GM23338 (cell line): ENCODE measurements around the gene ZPLD1. TPM values are rescaled to one million over a fixed set of nuclear protein-coding genes. Genes with fewer than 3 reads are reported as not detected.

Experiments
- ATAC-seq: fragments of 200-7000 bp; cut with Tn5 transposase; 3 replicates; pipeline ENCODE4 v1.9.1; 2020
- DNase-seq: peaks from one replicate; pipeline ENCODE4 v3.0.0-alpha.2; 2015; ENCODE audit warnings: low spot score
- H2AFZ ChIP-seq: fragments of 200-600 bp; sonication (generic); 2 replicates; pipeline ENCODE4 v1.8.0; 2016; ENCODE audit warnings: antibody characterized with exemption, mild to moderate bottlenecking, moderate library complexity
- H3F3A ChIP-seq: fragments of 200-600 bp; sonication (generic); replicated peaks from 2 replicates; pipeline ENCODE4 v1.8.0; 2017; ENCODE audit warnings: antibody characterized with exemption, mixed run types, low read depth
- H3K27ac ChIP-seq: fragments of 200-600 bp; sonication (generic); 2 replicates; pipeline ENCODE4 v1.6.1; 2016; ENCODE audit warnings: low read depth
- H3K27me3 ChIP-seq: fragments of 200-600 bp; sonication (generic); 2 replicates; pipeline ENCODE4 v1.8.0; 2016; ENCODE audit warnings: mild to moderate bottlenecking, mixed run types, moderate library complexity; ENCODE audit not compliant: insufficient read depth
- H3K36me3 ChIP-seq: fragments of 200-600 bp; sonication (generic); 2 replicates; pipeline ENCODE4 v1.8.0; 2016; ENCODE audit warnings: mild to moderate bottlenecking; ENCODE audit not compliant: insufficient read depth
- H3K4me1 ChIP-seq: fragments of 200-600 bp; sonication (generic); 2 replicates; pipeline ENCODE4 v1.8.0; 2016; ENCODE audit warnings: mild to moderate bottlenecking, moderate library complexity; ENCODE audit not compliant: insufficient read depth
- H3K4me2 ChIP-seq: fragments of 200-600 bp; sonication (generic); 2 replicates; pipeline ENCODE4 v1.7.1; 2017; ENCODE audit warnings: mixed run types
- H3K4me3 ChIP-seq: fragments of 200-600 bp; sonication (generic); 2 replicates; pipeline ENCODE4 v1.6.1; 2016; ENCODE audit warnings: mixed run types
- H3K79me2 ChIP-seq: fragments of 200-600 bp; sonication (generic); replicated peaks from 2 replicates; pipeline ENCODE4 v1.8.0; 2017; ENCODE audit warnings: mild to moderate bottlenecking; ENCODE audit not compliant: insufficient read depth
- H3K9me2 ChIP-seq: fragments of 200-600 bp; sonication (generic); 2 replicates; pipeline ENCODE4 v1.8.0; 2017; ENCODE audit not compliant: insufficient read depth
- H4K20me1 ChIP-seq: fragments of 200-600 bp; sonication (generic); replicated peaks from 2 replicates; pipeline ENCODE4 v1.8.0; 2017; ENCODE audit warnings: mild to moderate bottlenecking; ENCODE audit not compliant: insufficient read depth
- H3K27ac Mint-ChIP-seq: 2 replicates; pipeline ENCODE4 v1.8.0; 2020; ENCODE audit warnings: inconsistent platforms, mild to moderate bottlenecking, moderate library complexity, mixed read lengths
- H3K27me3 Mint-ChIP-seq: 3 replicates; pipeline ENCODE4 v1.8.0; 2022; ENCODE audit warnings: low read depth, mild to moderate bottlenecking, moderate library complexity, mixed read lengths, inconsistent platforms; ENCODE audit not compliant: insufficient read depth, poor library complexity
- H3K36me3 Mint-ChIP-seq: 3 replicates; pipeline ENCODE4 v1.8.0; 2021; ENCODE audit warnings: low read depth, mild to moderate bottlenecking, inconsistent platforms, moderate library complexity, mixed read lengths
- H3K4me1 Mint-ChIP-seq: 3 replicates; pipeline ENCODE4 v1.8.0; 2020; ENCODE audit warnings: mild to moderate bottlenecking, inconsistent platforms, mixed read lengths
- H3K4me3 Mint-ChIP-seq: 3 replicates; pipeline ENCODE4 v1.8.0; 2021; ENCODE audit warnings: moderate library complexity, mild to moderate bottlenecking, inconsistent platforms, mixed read lengths
- H3K9me3 Mint-ChIP-seq: 3 replicates; pipeline ENCODE4 v1.8.0; 2020; ENCODE audit warnings: moderate library complexity, mild to moderate bottlenecking, inconsistent platforms, mixed read lengths
- EZH2 ChIP-seq: fragments of 200-600 bp; sonication (generic); IDR thresholded peaks from one replicate; pipeline ENCODE4 v1.8.0; 2017; ENCODE audit warnings: antibody characterized with exemption, mild to moderate bottlenecking, low read depth; ENCODE audit not compliant: unreplicated experiment
- EZH2phosphoT487 ChIP-seq: fragments of 200-600 bp; sonication (generic); IDR thresholded peaks from one replicate; pipeline ENCODE4 v1.8.1; 2018; ENCODE audit warnings: antibody characterized with exemption; ENCODE audit not compliant: unreplicated experiment
- JUNB ChIP-seq: IDR thresholded peaks from one replicate; pipeline ENCODE4 v1.6.1; 2016; ENCODE audit warnings: antibody characterized with exemption; ENCODE audit not compliant: unreplicated experiment
- NANOG ChIP-seq: IDR thresholded peaks from 2 replicates; pipeline ENCODE4 v1.6.1; 2016; ENCODE audit warnings: antibody characterized with exemption, borderline replicate concordance
- POLR2AphosphoS5 ChIP-seq: IDR thresholded peaks from 2 replicates; pipeline ENCODE4 v1.6.1; 2016; ENCODE audit warnings: antibody characterized with exemption, low read depth
- REST ChIP-seq: IDR thresholded peaks from one replicate; pipeline ENCODE4 v1.6.1; 2018; ENCODE audit warnings: antibody characterized with exemption; ENCODE audit not compliant: unreplicated experiment
- STAT1 ChIP-seq: IDR thresholded peaks from one replicate; pipeline ENCODE4 v1.6.1; 2016; ENCODE audit warnings: antibody characterized with exemption; ENCODE audit not compliant: unreplicated experiment
- ZNF114 ChIP-seq: fragments of 250-450 bp; sonication (Bioruptor Pico); IDR thresholded peaks from 2 replicates; pipeline ENCODE4 v1.5.0; 2020; ENCODE audit warnings: mild to moderate bottlenecking, moderate library complexity
- ZNF331 ChIP-seq: fragments of 250-450 bp; sonication (Bioruptor Pico); IDR thresholded peaks from 2 replicates; pipeline ENCODE4 v1.5.0; 2020; ENCODE audit warnings: low read depth, mild to moderate bottlenecking, moderate library complexity
- ZNF462 ChIP-seq: fragments of 250-450 bp; sonication (Bioruptor Pico); IDR thresholded peaks from 2 replicates; pipeline ENCODE4 v1.5.0; 2020; ENCODE audit warnings: mild to moderate bottlenecking, moderate library complexity
- polyA plus RNA-seq: library from polyadenylated mRNA; unstranded; fragments of >200 nt; fragmentation: Nextera tagmentation; extraction: Ambion mirVana; gene quantifications from 2 replicates; pipeline ENCODE4 v1.2.1, GENCODE V29; 2016
- total RNA-seq: library from RNA; depleted of rRNA; stranded (reverse); fragments of >200 nt; shearing (Covaris generic); gene quantifications from 2 replicates; pipeline ENCODE4 v1.2.3, GENCODE V29; 2014
- TF ChIP-seq, protein P1 (sequence below): IDR thresholded peaks from 2 replicates; pipeline ENCODE4 v1.6.1; 2016; ENCODE audit warnings: antibody characterized with exemption

ZPLD1 gene
- total and polyA plus RNA-seq, 2 experiments from 2014 or later: not detected

DNA sequence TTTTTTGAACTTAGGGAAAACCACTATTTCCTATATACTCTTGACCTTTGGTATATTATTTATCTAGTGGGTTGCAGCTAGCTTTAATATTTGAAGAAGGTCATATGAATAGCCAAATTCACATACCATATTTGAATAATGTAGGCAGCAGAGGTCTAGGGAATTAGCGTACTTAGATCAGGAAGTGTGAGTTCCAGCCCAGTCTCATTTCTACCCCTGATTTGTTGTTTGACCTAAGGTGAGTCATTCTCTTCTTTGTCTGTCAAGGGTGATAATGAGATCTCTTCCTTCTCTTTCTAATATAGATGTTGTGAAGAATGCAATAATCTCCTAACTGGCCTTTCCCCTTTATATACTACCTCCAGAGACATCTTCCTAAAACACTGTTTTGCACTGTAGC is 36.6 kb upstream of the ZPLD1 start:
- TF ChIP-seq NANOG (no peak), ZNF331 (CRISPR knock-in tag) (no peak), ZNF462 (CRISPR knock-in tag) (no peak), JUNB (no peak), POLR2AphosphoS5 (no peak), STAT1 (no peak), ZNF114 (CRISPR knock-in tag) (no peak), REST (no peak), EZH2phosphoT487 (no peak), EZH2 (no peak)
- TF ChIP-seq, protein P1, sequence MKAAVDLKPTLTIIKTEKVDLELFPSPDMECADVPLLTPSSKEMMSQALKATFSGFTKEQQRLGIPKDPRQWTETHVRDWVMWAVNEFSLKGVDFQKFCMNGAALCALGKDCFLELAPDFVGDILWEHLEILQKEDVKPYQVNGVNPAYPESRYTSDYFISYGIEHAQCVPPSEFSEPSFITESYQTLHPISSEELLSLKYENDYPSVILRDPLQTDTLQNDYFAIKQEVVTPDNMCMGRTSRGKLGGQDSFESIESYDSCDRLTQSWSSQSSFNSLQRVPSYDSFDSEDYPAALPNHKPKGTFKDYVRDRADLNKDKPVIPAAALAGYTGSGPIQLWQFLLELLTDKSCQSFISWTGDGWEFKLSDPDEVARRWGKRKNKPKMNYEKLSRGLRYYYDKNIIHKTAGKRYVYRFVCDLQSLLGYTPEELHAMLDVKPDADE: no peak
- no peak overlapping the region for H3K27ac Mint-ChIP-seq
- Histone ChIP-seq H3K27ac (no peak overlapping the region), H3K4me3 (no peak overlapping the region), H3K4me2 (no peak overlapping the region), H3K4me1 (no peaks in the 10 kb centered on the region), H3K79me2 (no peaks in the 10 kb centered on the region), H3K9me2 (no peaks in the 10 kb centered on the region), H3F3A (no peaks in the 10 kb centered on the region), H3K27me3 (no peaks in the 10 kb centered on the region), H4K20me1 (no peaks in the 10 kb centered on the region), H3K36me3 (no peaks in the 10 kb centered on the region), H2AFZ (no peak overlapping the region)
- H3K4me3 Mint-ChIP-seq: no peak overlapping the region
- ATAC-seq (no peak), DNase-seq (no peak)
- no peaks in the 10 kb centered on the region for H3K36me3 Mint-ChIP-seq
- H3K4me1 Mint-ChIP-seq: peaks cover 10% of the 10 kb centered on the region; the same call in 2 of the 3 replicates
- H3K9me3 Mint-ChIP-seq: no peaks in the 10 kb centered on the region
- no peaks in the 10 kb centered on the region for H3K27me3 Mint-ChIP-seq
